AG09309 (cell line): ENCODE measurements around the gene CTPS2.
"Not testable (repeated sequence)": the region's sequence is repeated elsewhere in the genome, so short reads cannot be mapped to it uniquely, and the experiment has no call there.

Experiments used
- DNase-seq: peaks from one replicate; pipeline ENCODE4 v3.0.0-alpha.2; 2010; ENCODE audit warnings: low read depth
- H3K4me3 ChIP-seq: 2 replicates; pipeline ENCODE4 v1.5.1; 2011; ENCODE audit warnings: mild to moderate bottlenecking, low read depth, low read length, moderate library complexity; ENCODE audit not compliant: control insufficient read depth
- CTCF ChIP-seq: IDR thresholded peaks from 2 replicates; pipeline ENCODE4 v1.5.1; 2011; ENCODE audit warnings: mild to moderate bottlenecking, low read depth, low read length, inconsistent platforms; ENCODE audit not compliant: insufficient read depth, control insufficient read depth; ENCODE audit errors: missing control alignments

The CTPS2 gene

GRCh38 chrX:16727637-16728036 lies 15.2 kb upstream of the CTPS2 start:
- H3K4me3 ChIP-seq, result no peak overlapping the region
- TF ChIP-seq CTCF, result no peak
- no peak for DNase-seq

- DNase-seq, H3K4me3 ChIP-seq: not testable (repeated sequence)
Observed at GRCh38 chrX:16726347-16726988, 14.0 kb upstream of the CTPS2 start.

- H3K4me3 ChIP-seq, result no peak overlapping the region
- DNase-seq, result no peak
- no peak for TF ChIP-seq CTCF
Observed at GRCh38 chrX:16725072-16725471, 12.6 kb upstream of the CTPS2 start.

- H3K4me3 ChIP-seq, result no peak overlapping the region
- no peak for TF ChIP-seq CTCF
- no peak for DNase-seq
Observed at GRCh38 chrX:16722481-16722880, 10.0 kb upstream of the CTPS2 start.

GRCh38 chrX:16719334-16720084 lies 7.0 kb upstream of the CTPS2 start, which contains the start of gene SYAP1:
SYAP1 (plus strand) TSS chrX:16719612; CDS start chrX:16719725, 113 bp downstream.
- peak; percentile 93 for DNase-seq
- peak within 1 kb of the TSS; percentile 68 for H3K4me3 ChIP-seq
- TF ChIP-seq CTCF, result no peak

- peak overlapping the region; percentile 68 for H3K4me3 ChIP-seq
- no peak for TF ChIP-seq CTCF
- no peak for DNase-seq
Observed at GRCh38 chrX:16718824-16719333, 6.4 kb upstream of the CTPS2 start.

- not testable (repeated sequence) for DNase-seq
Observed at GRCh38 chrX:16716451-16716850, 4.0 kb upstream of the CTPS2 start.

GRCh38 chrX:16715638-16716037 lies 3.2 kb upstream of the CTPS2 start:
- H3K4me3 ChIP-seq, DNase-seq: not testable (repeated sequence)

More at GRCh38 chrX:16716451-16716850, 4.0 kb upstream of the CTPS2 start:
- H3K4me3 ChIP-seq, result not testable (repeated sequence)
